Thoracic aorta (tissue), 2 donors: Measurements from ENCODE around the gene CTDSPL. TPM values are rescaled to one million over a fixed set of nuclear protein-coding genes. Genes with fewer than 3 reads are reported as not detected.

Source experiments
- ATAC-seq: fragments of 150-250 bp; one replicate; pipeline ENCODE4 v1.8.0; 2017; ENCODE audit warnings: low read depth; ENCODE audit not compliant: insufficient number of reproducible peaks, low FRiP score
- DNase-seq: peaks from one replicate; pipeline ENCODE4 v3.0.0-alpha.2; 2020; ENCODE audit warnings: low spot score
- H3K27ac ChIP-seq, 2 donors: fragments of 200-600 bp; sonication (generic); 1 replicate in 1 of 2; 2 replicates in 1 of 2; pipeline ENCODE4 v1.5.1; 2016; ENCODE audit warnings: mild to moderate bottlenecking in 2 of 2, moderate library complexity in 2 of 2
- H3K27me3 ChIP-seq: fragments of 200-600 bp; sonication (generic); replicated peaks from 2 replicates; pipeline ENCODE4 v1.6.0; 2016; ENCODE audit warnings: mild to moderate bottlenecking; ENCODE audit not compliant: insufficient read depth
- H3K36me3 ChIP-seq: fragments of 200-600 bp; sonication (generic); one replicate; pipeline ENCODE4 v1.5.1; 2016
- H3K4me1 ChIP-seq, 2 donors: fragments of 200-600 bp; sonication (generic); 1 replicate in 1 of 2; 2 replicates in 1 of 2; pipeline versions ENCODE4 v1.5.1 to v1.6.0; 2016; ENCODE audit warnings: low read depth in 2 of 2, mild to moderate bottlenecking in 1 of 2; ENCODE audit not compliant: control insufficient read depth in 1 of 2
- H3K4me3 ChIP-seq: fragments of 200-600 bp; sonication (generic); 2 replicates; pipeline ENCODE4 v1.5.1; 2016; ENCODE audit warnings: mild to moderate bottlenecking
- H3K9me3 ChIP-seq: fragments of 200-600 bp; sonication (generic); 2 replicates; pipeline ENCODE4 v1.5.1; 2016
- total RNA-seq, 2 donors: library from RNA; depleted of rRNA; stranded (reverse); fragments of >200 nt; gene quantifications; one replicate each; pipeline versions ENCODE4 v1.1.0 to v1.2.3, GENCODE V29; 2016
- TF ChIP-seq, protein P1 (sequence below): fragments of 200-600 bp; sonication (generic); IDR thresholded peaks from one replicate; pipeline ENCODE4 v1.5.1; 2019; ENCODE audit warnings: antibody characterized with exemption

Gene CTDSPL
- total RNA-seq, 2 donors from 2014 or later, result 55.0 to 59.6 TPM

DNA sequence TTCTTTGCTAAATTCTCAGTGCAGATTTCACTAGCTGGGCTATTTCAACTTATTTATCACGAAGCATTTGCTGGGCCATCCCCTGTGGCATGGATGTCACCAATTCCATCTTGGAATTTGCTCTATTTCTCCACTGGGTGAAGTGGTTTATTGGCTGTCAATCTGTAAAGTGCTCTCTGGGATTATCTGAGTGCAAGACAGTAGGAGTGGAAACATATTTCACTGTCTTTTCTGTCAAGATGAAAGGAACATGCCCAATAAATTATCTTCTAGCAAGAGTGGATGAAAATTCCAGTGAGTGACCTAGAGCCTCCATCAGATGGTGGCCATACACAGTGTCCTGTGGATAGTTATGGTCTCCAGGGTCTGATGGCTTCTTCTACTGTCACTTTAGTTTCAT is 25.1 kb upstream of the CTDSPL start:
- Histone ChIP-seq H3K9me3 (no peaks in the 10 kb centered on the region), H3K27ac (no peak overlapping the region), H3K27me3 (no peaks in the 10 kb centered on the region), H3K4me3 (no peak overlapping the region), H3K36me3 (no peaks in the 10 kb centered on the region), H3K4me1 (no peaks in the 10 kb centered on the region)
- ATAC-seq, result no peak
- no peak for DNase-seq
- TF ChIP-seq, protein P1, sequence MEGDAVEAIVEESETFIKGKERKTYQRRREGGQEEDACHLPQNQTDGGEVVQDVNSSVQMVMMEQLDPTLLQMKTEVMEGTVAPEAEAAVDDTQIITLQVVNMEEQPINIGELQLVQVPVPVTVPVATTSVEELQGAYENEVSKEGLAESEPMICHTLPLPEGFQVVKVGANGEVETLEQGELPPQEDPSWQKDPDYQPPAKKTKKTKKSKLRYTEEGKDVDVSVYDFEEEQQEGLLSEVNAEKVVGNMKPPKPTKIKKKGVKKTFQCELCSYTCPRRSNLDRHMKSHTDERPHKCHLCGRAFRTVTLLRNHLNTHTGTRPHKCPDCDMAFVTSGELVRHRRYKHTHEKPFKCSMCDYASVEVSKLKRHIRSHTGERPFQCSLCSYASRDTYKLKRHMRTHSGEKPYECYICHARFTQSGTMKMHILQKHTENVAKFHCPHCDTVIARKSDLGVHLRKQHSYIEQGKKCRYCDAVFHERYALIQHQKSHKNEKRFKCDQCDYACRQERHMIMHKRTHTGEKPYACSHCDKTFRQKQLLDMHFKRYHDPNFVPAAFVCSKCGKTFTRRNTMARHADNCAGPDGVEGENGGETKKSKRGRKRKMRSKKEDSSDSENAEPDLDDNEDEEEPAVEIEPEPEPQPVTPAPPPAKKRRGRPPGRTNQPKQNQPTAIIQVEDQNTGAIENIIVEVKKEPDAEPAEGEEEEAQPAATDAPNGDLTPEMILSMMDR, result no peak

DNA sequence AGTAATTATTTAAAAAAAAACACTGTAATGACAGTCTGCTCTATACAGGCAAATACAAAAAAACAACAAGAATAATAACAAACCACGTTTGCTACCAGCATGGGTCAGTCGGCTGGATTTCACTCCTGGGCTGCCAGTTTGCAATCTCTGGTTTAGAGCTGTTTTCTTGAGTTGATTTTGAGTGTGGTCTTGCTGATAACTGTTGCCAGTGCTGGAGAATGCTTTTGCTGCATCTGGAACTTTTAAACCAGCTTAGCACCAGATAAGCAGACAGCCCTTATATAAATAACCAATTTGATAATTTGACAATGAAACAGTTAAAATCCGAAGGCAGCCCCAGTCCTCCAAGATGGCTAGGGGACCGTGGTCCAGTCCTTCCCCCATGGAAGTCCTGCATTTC is 14.0 kb upstream of the CTDSPL start:
- Histone ChIP-seq H3K36me3 (peaks cover 10% of the 10 kb centered on the region), H3K9me3 (no peaks in the 10 kb centered on the region), H3K27me3 (no peaks in the 10 kb centered on the region), H3K4me3 (no peak overlapping the region), H3K27ac (peak overlapping the region in 1 of 2 donors; percentile 23), H3K4me1 (peaks cover 4 to 22% of the 10 kb centered on the region in 2 donors)
- TF ChIP-seq, protein P1, result no peak
- no peak for DNase-seq
- ATAC-seq, result no peak

DNA sequence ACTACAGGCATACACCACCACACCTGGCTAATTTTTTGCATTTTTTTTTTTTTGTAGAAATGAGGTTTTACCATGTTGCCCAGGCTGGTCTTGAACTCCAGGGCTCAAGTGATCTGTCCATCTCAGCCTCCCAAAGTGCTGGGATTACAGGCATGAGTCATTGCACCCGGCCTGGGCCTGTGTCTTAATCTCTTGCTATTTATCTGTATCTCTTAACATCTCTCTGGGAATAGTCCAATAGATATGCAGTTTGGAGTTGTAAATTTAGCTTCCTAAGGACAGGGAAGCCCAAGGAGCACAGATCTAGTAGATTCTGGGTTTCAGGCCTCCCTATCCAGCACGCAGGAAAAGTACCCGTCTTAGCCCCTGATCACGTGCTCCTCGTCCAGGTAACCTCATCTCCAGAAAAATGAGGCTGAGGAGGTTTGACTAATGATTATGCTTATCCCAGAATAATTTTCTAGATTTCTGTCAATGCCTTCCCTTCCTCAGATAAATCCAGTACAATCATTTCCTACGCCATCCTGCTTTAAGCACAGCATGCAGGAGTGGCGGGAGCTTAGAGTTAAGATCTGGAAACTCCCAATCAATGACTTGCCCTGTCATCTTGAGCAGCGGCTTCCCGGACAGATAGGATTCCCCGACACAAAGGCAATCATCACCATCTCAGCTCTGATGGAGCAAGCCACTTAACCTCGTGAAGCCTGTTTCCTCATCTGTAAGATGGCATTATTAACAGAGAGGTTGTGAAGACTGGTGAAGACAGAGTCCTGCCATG is 12.3 kb upstream of the CTDSPL start:
- H3K36me3 ChIP-seq, result peaks cover 10% of the 10 kb centered on the region
- no peak for ATAC-seq
- TF ChIP-seq, protein P1, result no peak
- H3K27me3 ChIP-seq, result no peaks in the 10 kb centered on the region
- H3K4me3 ChIP-seq, result no peak overlapping the region
- peaks cover 4 to 22% of the 10 kb centered on the region in 2 donors for H3K4me1 ChIP-seq
- no peak overlapping the region for H3K27ac ChIP-seq
- no peaks in the 10 kb centered on the region for H3K9me3 ChIP-seq
- DNase-seq, result no peak

DNA sequence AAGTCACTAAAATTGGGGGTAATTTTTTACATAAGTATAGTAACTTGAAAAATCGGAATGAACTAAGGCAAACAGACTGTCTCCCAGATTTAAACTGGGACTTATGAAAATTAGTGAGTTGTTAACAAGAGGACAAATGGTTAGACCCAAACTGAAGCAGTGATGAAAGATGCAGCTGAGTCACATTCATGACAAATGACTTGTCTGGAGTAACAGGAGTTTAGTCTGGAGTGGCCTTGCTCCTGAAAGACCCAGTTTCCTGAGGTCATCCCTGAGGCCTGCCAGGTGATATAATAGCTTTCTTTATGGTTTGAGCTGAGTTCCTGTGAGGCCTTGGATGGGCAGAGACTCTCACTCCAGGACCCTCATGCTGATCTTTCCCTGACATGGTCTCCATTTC is 9.6 kb upstream of the CTDSPL start:
- no peak for ATAC-seq
- Histone ChIP-seq H3K27ac (no peak overlapping the region), H3K9me3 (no peaks in the 10 kb centered on the region), H3K4me3 (no peak overlapping the region), H3K36me3 (peaks cover 10% of the 10 kb centered on the region), H3K4me1 (peaks cover 4 to 38% of the 10 kb centered on the region in 2 donors), H3K27me3 (no peaks in the 10 kb centered on the region)
- no peak for DNase-seq
- TF ChIP-seq, protein P1, result no peak

DNA sequence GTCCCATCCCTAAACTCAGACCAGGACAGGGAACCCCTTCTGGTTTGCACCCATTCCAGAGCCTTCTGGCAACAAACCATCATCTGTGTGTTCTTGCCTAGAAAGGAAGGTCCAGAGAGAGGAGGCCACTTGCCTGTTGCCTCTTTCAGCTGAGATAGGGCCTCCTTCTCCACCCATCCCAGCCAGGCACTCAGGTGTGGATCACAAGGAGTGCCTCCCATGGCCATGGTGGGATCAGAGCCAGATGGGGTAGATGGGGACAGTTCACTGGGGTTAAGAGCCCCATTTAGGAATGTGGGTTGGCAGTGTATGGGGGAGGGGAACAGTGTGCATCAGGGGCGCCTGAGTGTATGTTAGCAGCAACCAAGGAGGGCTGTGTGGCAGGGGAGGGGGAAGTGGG is 8.9 kb upstream of the CTDSPL start:
- no peaks in the 10 kb centered on the region for H3K27me3 ChIP-seq
- peaks cover 10% of the 10 kb centered on the region for H3K36me3 ChIP-seq
- no peaks in the 10 kb centered on the region for H3K9me3 ChIP-seq
- DNase-seq (no peak), ATAC-seq (no peak)
- H3K4me3 ChIP-seq, result no peak overlapping the region
- H3K4me1 ChIP-seq, result peaks cover 4 to 33% of the 10 kb centered on the region in 2 donors
- no peak overlapping the region for H3K27ac ChIP-seq
- TF ChIP-seq, protein P1, result no peak
